Vagina (tissue), 2 donors: ENCODE results near the gene CDH13.

Experiments
- POLR2A ChIP-seq, 2 donors: fragments of 450-650 bp; IDR thresholded peaks; one replicate each; pipeline ENCODE4 v1.6.1; 2017; ENCODE audit warnings: antibody characterized with exemption in 2 of 2, mild to moderate bottlenecking in 2 of 2, moderate library complexity in 2 of 2
- POLR2AphosphoS5 ChIP-seq, 2 donors: sonication (generic); formaldehyde crosslinking; IDR thresholded peaks; one replicate each; pipeline ENCODE4 v1.9.0; 2017; ENCODE audit warnings: antibody characterized with exemption in 2 of 2, mild to moderate bottlenecking in 2 of 2, low read depth in 1 of 2; ENCODE audit not compliant: insufficient read depth in 1 of 2
- TF ChIP-seq, protein P1 (sequence below), 3 experiments: fragments of 450-650 bp in 2 of 3; fragments of 200-600 bp in 1 of 3; sonication (generic) in 1 of 3; IDR thresholded peaks; one replicate each; pipeline ENCODE4 v1.5.1; 2017 to 2019; ENCODE audit warnings: antibody characterized with exemption in 3 of 3, mild to moderate bottlenecking in 2 of 3, moderate library complexity in 2 of 3

DNA sequence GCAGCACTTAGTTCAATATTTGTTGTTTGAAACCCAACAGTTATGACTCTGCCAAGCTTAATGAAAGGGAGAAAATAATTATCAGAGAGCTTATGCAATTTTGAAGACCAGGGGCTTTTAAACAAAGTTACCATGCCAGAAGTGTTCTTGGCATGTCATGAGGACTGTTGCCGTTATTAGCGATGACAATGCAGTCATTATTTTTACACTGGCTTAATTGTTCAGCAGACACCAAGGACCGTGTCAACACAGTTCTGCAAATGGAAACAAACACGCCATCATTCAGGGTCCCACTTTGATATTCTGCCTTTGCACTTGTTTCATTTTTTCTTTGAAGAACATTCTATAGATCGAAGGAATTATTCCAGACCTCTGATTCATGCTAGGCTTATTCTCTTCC is 518.5 kb downstream of the CDH13 start:
- TF ChIP-seq POLR2AphosphoS5 (IDR thresholded peaks at IDR 0.05; ENCODE audit: insufficient read depth in 1 of 2, low read depth in 1 of 2), result no peak
- TF ChIP-seq, protein P1, sequence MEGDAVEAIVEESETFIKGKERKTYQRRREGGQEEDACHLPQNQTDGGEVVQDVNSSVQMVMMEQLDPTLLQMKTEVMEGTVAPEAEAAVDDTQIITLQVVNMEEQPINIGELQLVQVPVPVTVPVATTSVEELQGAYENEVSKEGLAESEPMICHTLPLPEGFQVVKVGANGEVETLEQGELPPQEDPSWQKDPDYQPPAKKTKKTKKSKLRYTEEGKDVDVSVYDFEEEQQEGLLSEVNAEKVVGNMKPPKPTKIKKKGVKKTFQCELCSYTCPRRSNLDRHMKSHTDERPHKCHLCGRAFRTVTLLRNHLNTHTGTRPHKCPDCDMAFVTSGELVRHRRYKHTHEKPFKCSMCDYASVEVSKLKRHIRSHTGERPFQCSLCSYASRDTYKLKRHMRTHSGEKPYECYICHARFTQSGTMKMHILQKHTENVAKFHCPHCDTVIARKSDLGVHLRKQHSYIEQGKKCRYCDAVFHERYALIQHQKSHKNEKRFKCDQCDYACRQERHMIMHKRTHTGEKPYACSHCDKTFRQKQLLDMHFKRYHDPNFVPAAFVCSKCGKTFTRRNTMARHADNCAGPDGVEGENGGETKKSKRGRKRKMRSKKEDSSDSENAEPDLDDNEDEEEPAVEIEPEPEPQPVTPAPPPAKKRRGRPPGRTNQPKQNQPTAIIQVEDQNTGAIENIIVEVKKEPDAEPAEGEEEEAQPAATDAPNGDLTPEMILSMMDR (IDR thresholded peaks at IDR 0.05), result no peak
- TF ChIP-seq POLR2A (IDR thresholded peaks at IDR 0.05), result no peak
